Measurements from ENCODE around the gene TH.
"Not testable (repeated sequence)": the region's sequence is repeated elsewhere in the genome, so short reads cannot be mapped to it uniquely, and the experiment has no call there.

TH gene

DNA sequence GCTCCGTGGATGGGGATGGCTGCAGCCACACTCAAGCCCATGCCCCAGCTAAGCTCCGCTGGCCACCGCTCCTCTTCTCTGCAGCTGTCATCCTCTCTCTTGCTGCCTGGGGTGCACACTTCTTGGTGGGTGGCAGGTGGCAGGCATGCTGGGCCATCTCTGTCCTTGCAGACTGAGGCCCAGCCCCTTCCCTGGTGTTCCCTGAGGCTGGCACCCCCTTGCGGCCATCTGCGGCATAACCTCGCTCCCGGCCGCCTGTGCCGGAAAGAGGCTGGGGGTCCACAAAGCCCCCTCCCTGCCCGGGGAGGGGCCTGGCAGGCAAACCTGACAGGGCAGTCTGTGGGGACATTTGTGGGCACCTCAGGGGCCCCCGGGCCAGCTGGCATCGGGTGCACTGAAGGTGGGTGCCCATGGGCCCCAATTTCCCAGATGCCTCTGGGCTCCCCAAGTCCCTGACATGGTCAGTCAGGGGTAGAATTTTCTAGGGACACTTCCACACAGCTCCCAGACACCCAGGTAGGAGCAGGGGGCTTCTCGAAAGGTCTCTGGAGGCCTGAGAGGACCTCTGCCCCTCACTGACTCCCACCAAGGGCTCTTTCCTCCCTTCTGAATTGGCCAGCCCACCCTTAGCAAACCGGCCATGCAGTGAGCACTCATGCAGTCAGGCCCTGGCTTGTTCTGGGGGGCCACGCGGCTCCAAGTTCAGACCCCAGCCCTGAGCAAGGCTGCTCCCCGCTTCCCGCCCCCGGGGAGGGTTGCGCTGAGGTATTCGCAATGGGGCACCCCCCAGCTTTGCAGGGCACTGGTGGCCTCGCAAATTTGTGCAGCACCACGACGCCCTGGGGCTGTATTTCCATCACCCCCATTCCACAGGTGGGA is 23.5 kb upstream of the TH start:
- DNase-seq: no peak

DNA sequence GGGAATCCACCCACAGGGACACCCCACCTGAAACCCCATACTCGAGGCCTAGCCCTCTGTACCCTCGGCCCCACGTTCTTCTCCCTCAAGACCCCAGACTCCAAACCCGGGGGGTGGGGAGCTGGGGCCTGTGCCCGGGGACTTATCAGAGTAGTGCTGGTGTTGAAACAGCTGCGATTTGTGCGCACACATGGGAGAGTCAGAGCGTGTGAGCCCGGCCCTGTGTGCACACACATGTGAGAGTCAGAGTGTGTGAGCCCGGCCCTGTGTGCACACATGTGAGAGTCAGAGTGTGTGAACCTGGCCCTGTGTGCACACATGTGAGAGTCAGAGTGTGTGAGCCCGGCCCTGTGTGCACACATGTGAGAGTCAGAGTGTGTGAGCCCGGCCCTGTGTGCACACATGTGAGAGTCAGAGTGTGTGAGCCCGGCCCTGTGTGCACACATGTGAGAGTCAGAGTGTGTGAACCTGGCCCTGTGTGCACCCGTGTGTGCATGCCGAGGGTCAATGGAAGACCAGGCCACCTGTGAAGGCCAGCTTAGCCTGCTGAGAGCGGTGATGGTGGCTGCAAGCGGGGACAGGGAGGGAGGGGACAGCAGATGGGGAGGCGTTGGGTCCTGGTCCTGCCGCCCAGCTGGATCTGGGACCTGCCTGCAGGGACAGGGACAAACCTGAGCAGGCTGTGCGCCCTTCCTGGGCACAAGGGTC is 22.4 kb upstream of the TH start:
- not testable (repeated sequence) for DNase-seq

DNA sequence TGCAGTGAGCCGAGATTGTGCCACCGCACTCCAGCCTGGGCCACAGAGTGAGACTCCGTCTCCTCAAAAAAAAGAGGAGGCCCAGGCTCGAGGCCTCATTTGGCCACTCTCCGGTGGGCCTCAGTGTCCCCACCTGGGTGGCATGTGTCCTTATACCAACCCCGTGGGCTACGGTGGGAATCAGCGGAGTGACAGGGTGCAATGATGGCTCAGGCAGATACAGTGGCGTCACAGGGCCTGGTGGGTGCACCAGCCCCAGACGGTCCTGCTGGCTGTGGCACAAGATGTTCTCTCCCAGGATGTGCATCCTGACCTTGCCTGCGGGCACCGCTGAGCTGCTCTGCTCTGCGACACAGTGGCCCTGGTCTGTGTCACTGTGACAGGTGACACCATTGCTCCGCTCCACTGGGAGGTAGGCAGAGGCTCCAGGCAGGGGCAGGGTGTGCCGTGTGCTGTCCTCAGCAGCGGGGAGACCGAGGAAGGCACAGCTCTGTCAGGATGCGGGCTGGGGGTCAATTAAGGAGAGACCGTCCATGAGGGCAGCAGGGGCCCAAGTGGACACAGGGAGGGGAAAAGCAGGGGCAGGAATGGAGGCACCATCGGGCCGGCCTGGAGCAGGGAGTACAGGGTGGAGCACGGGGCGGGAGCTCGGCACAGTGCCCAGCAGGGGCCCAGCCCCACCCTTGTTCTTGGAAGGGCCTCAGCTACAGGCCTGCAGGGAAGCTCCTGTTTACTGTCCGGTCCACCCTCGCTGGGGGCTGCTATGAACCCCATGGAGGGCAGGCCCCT is 21.7 kb upstream of the TH start:
- no peak for DNase-seq

DNA sequence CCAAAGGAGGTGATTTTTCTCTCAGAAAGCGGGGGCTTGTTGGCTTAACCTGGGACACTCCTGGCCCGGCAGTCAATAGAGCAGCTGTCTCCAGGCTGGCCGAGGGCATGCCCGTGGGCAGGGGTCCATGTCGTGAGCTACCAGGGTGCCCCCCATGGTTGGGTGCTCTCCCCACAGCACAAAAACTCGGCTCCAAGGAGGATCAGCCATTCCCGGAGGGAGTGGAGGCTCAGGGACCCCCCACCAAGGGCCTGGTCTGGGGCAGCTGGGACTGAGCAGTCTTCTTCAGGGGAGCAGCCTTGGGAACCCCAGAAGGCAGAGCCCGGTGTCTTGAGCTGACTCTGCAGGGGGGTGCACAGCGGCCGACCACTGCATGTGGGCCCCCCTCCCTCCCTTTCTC is 20.8 kb upstream of the TH start:
- no peak for DNase-seq

DNA sequence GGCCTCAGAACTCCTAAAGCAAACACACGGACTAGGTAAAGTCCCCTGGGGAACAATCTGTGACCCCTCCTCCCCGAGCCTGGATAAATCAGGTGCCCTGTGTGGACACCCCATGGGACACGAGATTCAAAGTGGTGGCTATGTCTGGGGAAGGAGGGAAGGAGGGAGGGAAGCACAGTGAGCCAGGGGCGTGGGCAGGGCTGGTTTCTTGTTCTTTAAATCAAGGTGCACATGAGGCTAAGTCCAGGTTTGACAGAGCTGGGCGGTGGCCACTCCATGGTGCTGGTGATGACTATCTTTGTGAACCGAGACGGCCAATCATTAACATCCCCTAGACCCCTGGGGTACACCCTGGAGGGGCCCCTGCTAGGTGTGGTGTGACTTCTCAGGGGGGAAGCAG is 20.3 kb upstream of the TH start:
- DNase-seq: no peak

DNA sequence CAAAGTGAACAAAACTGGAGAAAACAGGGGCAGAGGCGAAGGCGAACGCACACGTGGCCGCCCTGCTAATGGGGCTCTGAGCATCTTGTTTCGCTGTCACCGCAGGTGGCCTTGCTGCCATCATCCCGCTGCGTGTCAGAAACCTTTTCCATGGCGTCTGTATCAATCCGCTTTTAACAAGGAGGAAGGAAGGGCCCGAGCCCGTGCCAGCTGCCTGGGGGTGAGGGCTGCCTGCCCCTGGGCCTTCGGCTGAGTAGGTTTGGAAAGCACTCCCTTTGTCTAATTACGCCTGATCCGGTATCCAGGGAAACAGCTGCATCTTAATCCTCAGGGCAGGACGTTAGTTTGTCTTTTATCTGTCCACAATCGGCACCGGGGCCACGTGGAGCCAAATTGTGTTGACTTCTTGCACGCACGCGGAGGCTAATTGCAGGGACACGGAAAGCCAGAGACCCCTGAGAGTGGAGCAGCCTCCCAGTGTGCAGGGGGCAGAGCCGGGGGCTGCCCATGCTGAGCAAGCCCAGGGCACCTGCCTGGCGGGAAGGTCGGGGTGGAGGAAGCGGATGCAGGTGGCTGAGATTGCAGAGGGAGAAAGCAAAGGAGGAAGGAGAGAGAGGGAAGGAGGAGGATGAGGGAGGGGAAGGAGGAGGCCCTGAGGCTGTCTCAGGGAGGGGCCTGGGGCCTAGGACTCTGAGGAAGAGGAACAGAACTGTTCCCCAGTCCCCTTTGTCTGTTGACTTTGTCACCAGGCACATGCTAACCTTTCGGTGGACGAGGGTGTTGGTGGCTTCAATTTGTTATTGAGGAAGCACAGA is 19.2 kb upstream of the TH start:
- no peak for DNase-seq

DNA sequence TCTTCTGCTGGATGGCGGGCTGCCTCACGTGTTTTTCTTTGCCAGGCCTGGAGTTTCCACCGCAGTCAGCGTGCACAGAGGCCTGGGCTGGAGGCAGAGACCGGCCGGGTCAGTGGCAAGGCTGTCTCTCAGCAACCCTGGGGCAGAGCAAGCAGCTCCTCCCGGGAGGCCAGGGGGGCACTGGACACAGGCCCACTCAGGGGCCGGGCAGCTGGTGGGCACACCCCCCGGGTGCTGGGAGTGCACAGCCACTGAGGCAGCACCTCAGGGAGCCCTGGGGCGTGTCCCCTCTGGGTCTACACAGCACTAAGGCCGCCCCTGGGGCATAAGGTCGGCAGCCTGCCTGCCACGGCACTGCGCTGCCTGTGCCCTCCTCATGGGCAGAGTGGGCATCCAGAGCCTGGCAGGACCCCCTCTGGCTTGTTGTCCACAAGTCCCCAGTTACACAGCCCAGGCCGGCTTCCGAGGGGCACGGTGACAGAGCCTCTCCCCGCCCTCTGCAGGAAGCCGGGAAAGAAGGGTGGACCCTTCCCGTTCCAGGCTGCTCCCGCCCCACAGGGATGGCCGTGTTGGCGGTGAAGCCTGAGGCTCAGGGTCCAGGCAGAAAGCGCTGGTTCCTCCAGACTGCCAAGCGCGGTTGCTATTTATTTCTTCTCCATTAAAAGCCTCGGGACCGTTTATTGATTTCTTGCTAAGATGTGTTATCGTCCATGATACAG is 18.5 kb upstream of the TH start:
- DNase-seq: no peak

DNA sequence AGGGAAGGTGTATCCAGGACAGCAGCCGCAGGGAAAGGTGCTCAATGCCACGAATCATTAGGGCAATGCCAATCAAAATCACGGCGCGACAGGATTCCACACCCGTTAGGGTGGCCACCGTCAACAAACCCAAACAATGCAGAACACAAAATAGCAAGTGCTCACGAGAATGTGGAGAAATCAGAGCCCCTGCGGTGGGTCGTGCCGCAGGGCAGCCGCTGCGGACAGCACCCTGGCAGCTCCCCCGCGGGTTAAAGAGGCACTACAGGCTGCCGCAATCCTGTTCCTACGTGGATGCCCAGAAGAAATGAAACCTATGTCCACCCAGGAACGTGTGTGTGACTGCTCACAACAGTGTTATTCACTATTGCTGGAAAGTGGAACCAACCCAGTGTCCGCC is 17.1 kb upstream of the TH start:
- DNase-seq: no peak

DNA sequence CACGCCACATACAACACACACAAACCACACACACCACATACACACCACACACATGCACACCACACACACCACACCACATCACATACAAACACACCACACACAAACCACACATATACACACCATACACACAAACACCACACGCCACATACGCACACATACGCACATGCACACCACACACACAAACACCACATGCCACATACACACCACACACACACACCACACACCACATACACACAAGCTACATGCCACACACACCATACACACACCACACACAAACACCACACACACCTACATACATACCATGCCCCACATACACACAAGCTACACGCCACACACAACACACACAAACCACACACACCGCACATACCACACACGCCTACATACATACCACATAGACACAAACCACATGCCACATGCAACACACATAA is 15.7 kb upstream of the TH start:
- no peak for DNase-seq

DNA sequence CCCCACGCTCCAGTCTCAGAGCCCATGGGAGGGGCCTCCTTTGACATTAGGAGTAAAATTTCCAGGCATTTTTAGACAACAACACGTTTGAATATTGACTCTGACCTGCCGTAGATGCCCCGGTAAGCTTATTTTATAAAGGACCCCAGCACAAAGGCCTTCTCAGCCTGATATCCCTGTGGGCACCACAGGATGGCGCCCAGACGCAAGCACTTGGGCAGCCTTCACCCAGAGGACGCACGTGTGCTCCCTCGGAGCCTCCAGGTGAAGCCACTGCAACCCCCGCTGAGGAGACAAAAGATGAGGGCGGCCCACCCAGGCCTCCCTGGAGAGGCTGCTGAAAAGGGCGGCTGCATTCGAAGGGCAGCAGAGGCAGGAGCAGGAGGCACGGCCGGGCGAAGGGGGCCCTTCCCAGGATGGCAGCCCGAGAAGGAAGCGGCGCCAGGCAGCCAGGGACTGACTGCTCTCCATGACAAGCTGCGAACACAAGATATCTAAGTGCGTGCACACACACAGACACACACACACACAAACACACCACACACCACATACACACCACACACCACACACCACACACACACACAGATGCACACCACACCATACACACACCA is 15.2 kb upstream of the TH start:
- DNase-seq: no peak

DNA sequence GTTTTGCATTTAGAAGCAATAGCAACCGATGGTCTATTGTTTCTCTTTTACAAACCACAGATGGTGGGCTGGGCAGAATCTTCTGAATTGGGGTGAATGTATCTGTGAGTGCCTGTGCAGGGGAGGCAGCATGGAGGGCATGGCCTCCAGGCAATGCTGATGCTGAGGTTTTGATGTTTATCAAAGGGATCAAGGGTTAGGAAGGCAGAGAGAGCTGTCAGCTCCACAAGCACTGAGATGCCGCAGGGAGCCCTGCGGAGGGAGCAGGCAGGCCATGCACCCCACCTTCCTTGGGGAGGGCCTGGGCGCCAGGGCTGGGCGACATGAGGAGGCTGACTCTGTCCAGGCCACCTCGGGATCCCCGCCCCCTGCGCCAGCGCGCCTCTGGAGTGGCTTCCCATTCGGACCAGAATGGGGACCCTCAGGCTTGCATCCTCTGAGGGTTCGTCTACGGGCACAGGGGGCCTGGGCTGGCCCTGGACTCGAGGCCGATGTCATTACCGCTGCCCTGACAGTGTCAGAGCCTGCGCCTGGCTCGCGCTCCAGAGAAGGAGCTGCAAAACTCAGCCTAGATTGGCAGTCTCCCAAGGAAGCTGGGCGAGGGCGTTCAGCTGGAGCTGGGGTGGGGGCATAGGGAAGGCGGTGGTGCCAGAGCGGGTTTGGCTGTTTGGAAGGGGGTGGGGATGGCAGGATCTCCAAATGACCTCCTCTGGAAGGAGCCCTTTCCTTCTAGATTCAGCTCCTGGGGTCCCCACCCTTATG is 13.9 kb upstream of the TH start:
- no peak for DNase-seq

DNA sequence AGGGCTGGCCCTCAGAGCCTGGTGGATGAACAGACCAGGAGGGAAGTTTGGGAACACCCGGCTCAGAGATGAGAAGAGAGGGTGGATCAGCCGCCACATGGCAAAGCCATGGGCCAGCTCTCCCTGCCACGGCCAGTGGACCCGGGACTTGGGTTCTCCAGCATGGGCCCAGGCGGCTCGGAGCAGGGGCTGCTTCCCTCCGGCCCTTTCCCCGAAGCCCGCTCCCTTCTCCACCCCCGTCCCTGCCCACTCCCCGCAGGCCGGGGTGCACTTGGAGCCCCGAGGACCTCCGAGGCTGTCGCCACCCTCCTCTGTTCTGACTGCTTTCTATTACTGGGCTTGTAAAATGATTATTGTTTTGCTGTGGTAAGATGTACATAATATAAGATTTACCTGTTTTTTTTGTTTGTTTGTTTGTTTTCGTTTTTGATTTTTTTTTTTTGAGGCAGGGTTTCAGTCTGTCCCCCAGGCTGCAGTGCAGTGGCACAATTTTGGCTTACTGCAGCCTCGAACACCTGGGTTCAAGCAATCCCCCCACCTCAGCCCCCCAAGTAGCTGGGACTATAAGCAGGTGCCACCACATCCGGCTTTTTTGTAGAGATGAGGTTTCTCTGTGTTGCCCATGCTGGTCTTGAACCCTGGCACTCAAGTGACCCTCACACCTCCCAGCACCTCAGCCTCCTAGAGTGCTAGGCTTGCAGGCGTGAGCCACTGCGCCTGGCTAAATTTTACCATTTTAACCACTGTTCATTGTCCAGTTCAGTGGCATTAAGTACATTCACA is 11.3 kb upstream of the TH start:
- DNase-seq: no peak

DNA sequence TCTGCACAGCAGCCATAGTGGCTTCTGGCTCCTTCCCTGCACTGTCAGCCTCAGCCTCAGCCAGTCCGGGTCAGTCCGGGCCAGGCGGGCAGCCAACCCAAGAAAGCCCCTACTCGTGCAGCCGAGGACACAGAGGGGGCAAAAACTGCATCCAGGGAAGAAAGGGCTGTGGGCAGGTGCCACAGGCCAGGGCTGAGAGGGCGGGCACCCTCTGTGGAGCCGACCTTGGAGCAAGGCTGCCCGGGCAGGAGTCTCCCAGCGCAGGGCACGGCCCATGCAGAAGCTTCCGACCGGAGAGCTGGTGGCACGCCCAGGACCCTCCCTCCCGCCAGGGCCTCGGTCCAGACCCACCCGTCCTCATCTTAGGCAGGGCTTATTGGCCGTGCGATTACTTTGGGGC is 10.5 kb upstream of the TH start:
- no peak for DNase-seq

DNA sequence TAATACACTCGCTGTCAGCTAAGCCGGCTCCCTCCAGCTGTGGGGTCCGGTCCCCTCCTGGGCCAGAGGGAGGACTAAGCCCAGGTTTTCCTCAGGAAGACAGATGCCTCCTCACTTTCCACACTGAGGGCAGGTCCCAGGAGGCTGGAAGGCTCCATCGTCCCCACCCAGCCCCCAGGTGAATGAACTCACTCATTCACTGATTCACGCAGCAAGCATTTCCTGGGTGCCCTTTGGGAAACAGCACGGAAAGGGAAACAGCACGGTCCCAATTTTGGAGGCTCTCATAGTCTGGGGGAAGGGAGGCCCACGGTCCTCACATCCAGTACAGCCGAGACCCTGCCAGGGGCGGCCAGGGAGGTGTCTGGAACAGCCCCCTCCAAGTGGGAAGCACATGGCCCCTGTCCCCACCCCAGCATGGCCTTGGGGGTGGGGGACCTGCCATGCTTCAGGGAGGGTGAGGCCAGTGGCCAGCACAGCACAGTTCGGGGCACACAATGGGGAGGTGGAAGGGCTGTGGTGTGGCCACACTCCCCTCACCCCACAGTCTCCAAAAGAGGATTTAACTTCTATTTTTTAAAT is 9.3 kb upstream of the TH start:
- no peak for DNase-seq

DNA sequence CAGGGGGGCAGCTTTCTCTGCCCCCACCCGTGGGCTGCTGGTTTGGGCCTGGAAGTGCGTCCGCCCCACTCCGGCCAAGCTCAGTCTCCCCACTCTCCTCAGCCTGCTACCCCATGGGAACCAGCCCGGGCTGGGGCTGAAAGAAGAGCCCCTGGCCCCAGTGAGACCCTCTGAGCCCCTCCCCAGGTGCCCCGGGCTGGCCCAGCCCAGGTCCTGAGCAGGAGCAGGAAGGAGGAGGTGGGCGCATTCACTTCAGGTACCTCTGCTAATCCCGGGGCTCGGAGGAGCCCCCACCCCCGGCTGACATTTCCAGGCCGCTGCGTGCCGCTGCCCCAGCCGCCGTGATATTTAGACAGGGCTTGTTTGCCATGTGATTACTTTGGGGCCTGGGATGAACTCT is 8.7 kb upstream of the TH start:
- no peak for DNase-seq

DNA sequence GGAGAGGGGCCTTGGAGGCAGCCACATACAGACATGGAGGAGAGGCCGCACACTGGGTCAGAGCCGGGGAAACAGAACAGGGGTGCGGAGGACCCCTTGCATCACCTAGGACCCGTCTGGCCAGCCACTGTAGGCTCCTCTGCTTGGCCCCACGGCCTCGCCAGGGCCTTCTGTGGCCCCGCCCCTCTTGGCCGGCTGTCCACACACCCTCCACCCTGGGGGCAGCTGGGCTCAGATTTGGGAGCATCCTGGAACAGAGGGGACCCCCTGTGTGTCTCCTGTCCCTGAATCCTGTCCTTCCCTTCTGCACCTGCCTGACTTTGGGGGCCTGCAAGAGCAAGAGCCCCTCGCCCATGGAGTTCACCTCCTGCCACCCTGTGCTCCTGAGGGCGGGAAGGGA is 7.9 kb upstream of the TH start:
- DNase-seq: no peak

DNA sequence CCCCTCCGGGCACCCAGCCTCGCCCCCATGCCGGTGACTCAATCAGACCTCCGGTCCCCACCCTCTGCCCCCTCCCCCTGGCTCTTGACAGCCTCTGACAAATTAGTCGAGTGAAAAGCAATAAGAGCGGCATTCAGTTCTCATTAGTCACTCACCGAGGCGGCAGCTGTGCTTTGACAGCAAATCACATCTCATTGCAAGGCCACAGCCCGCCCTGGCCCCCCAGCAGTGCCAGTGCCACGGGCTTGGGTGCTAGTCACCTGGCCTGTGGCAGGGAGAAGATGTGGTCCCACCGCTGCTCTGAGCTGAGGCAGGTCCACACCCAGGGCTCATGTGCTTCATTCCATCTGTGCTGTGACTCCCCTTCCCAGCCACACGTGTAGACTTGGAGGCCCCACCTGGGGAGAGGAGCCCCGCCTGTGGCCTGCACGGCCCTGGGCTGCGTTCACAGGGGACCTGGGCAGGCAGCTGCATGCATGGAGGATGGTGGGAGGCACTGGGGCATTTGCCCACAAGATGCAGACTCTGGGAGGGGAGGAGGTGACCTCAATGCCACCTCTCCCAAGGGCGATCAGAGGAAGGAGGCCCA is 7.4 kb upstream of the TH start:
- no peak for DNase-seq

DNA sequence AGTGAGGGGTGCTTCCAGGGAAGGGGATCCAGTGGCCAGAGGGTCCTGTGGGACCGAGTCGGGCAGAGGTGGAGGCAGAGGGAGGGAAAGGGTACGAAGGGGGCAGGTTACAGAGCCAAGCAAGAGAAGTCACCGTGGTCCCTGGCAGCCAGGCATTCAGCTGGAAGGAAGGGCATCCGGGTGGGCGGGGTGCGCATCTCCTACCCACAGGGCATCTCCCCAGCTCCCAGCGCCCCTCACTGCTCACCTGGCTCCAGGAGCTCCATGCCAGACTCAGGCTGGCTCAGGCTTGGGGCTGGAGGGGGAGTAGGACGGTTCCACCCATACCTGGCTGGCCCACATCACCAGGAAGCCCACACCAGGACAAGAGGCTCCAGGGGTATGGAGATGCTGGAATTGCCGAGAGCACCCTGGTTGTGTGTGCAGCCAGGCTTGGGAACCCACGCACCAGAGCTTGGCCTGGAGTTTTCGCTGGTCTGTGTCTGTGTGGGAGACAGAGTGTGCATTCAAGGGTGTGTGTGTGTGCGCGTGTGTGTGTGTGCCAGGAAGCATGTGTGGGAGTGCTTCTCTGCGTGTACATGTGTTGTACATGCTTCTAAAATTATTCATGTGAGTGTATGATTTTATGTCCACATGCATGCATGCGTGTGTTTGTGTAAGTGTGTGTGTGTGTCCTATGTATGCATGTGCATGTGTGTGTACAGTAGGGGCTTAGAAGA is 6.6 kb upstream of the TH start:
- DNase-seq: not testable (repeated sequence)

DNA sequence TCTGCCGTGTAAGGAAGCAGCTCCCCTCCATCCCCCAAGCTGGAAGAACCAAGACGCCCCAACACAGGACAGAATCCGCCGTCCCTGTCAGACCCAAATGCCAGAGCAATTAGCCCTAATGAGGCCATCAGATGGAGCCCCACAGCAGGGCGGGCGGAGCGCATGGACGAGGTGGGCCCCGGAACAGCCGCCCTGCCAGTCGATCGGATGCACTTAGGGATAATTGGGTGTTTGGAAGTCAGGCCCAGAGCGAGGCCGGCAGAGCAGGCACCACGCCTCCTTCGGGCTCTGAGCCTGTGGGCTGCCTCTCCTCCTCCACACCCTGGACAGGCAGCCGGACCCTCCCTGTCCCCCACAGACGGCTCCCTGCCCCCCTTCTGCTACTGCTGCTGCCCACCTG is 5.5 kb upstream of the TH start:
- DNase-seq: no peak
